ENCODE results near the gene EPHB1. TPM values are rescaled to one million over a fixed set of nuclear protein-coding genes. Genes with fewer than 3 reads are reported as not detected.

EPHB1 gene
- total RNA-seq, 1 experiment from 2014 or later: 0.86 TPM

GRCh38 chr3:134807189-134807588 is 12.1 kb downstream of the EPHB1 start:
- Histone ChIP-seq H3K9me2 (ENCODE audit: insufficient read depth) (no peaks in the 10 kb centered on the region), H3K27me3 (ENCODE audit: insufficient read depth, low read length) (peaks cover 71% of the 10 kb centered on the region), H3K4me3 (replicated peaks in 1 of 2; ENCODE audit: low read depth in 1 of 2, low read length in 2 of 2) (no peak overlapping the region), H3K27ac (ENCODE audit: low read depth, low read length) (no peak overlapping the region), H3K4me2 (ENCODE audit: low read length) (no peak overlapping the region), H4K20me1 (ENCODE audit: insufficient read depth) (no peaks in the 10 kb centered on the region), H3K4me1 (ENCODE audit: control insufficient read depth in 1 of 2, insufficient read depth in 2 of 2, low read length in 2 of 2) (no peaks in the 10 kb centered on the region), H3K9ac (ENCODE audit: low read length) (no peak overlapping the region), H2AFZ (ENCODE audit: low read depth, low read length, poor library complexity, severe bottlenecking) (no peak overlapping the region), H3K79me2 (ENCODE audit: insufficient read depth, low read length) (no peaks in the 10 kb centered on the region), H3K36me3 (ENCODE audit: control insufficient read depth in 1 of 2, insufficient read depth in 2 of 2, low read length in 2 of 2) (no peaks in the 10 kb centered on the region), H3K9me3 (ENCODE audit: control insufficient read depth in 1 of 2, insufficient read depth in 1 of 2, low read depth in 1 of 2, low read length in 2 of 2) (no peaks in the 10 kb centered on the region)
- ChIA-PET POLR2A (no interaction called here), CTCF (no interaction called here), RAD21 (ENCODE audit: low non-redundant PET in 1 of 2, low total read pairs in 2 of 2, uncharacterized antibody in 2 of 2, unreplicated experiment in 2 of 2) (no interaction called here)
- intact Hi-C loops (cut with micrococcal nuclease): no loop called here
- BruUV-seq (replicated peaks): no TSS peak
- no peak for ATAC-seq
- TF ChIP-seq YY1 (IDR thresholded peaks at IDR 0.05; ENCODE audit: extremely low read depth, insufficient replicate concordance, low read depth, low read length) (no peak), ZNF274 (IDR thresholded peaks at IDR 0.05; ENCODE audit: low read depth, low read length) (no peak), EZH2phosphoT487 (IDR thresholded peaks at IDR 0.05; ENCODE audit: borderline replicate concordance) (no peak), ELF1 (IDR thresholded peaks at IDR 0.05; ENCODE audit: borderline replicate concordance, low read depth) (no peak), SIN3A (IDR thresholded peaks at IDR 0.05; ENCODE audit: low read depth) (no peak), REST (IDR thresholded peaks at IDR 0.05; ENCODE audit: low read depth) (no peak), CEBPB (IDR thresholded peaks at IDR 0.05; ENCODE audit: low read depth) (no peak), CTCF (IDR thresholded peaks at IDR 0.05 in 2 of 3, conservative IDR thresholded peaks at IDR 0.05 in 1 of 3; ENCODE audit: borderline replicate concordance in 1 of 3, insufficient read depth in 1 of 3, low read depth in 2 of 3, low read length in 2 of 3) (no peak), FOSL1 (IDR thresholded peaks at IDR 0.05; ENCODE audit: low read depth) (no peak), POLR2AphosphoS5 (IDR thresholded peaks at IDR 0.05; ENCODE audit: low read depth, low read length) (no peak), JUND (IDR thresholded peaks at IDR 0.05) (no peak), EZH2 (IDR thresholded peaks at IDR 0.05) (no peak), SP1 (IDR thresholded peaks at IDR 0.05; ENCODE audit: low read depth) (no peak), ATF3 (IDR thresholded peaks at IDR 0.05) (no peak), ZBTB33 (IDR thresholded peaks at IDR 0.05; ENCODE audit: extremely low read depth, insufficient replicate concordance, low read length) (no peak)
- DNase-seq (ENCODE audit: low read depth, low spot score): no peak

Data from HCT116 (cell line).